KMS-11 (cell line): ENCODE measurements around the gene C1orf56.

Experiments used
- H2AFZ ChIP-seq: fragments of 200-600 bp; sonication (generic); 2 replicates; pipeline ENCODE4 v1.6.1; 2016; ENCODE audit warnings: antibody characterized with exemption, mixed run types, low read depth
- H3K27ac ChIP-seq: fragments of 200-600 bp; sonication (generic); 2 replicates; pipeline ENCODE4 v1.6.1; 2016; ENCODE audit warnings: mild to moderate bottlenecking, mixed run types
- H3K27me3 ChIP-seq: fragments of 200-600 bp; sonication (generic); 2 replicates; pipeline ENCODE4 v1.6.1; 2017; ENCODE audit warnings: mild to moderate bottlenecking, low read depth, mixed run types, moderate library complexity; ENCODE audit not compliant: insufficient read depth
- H3K36me3 ChIP-seq: fragments of 200-600 bp; sonication (generic); 2 replicates; pipeline ENCODE4 v1.6.1; 2017; ENCODE audit warnings: mild to moderate bottlenecking, mixed run types; ENCODE audit not compliant: insufficient read depth
- H3K4me1 ChIP-seq: fragments of 200-600 bp; sonication (generic); 2 replicates; pipeline ENCODE4 v1.6.1; 2016; ENCODE audit warnings: mild to moderate bottlenecking, low read depth, mixed run types; ENCODE audit not compliant: poor library complexity, severe bottlenecking
- H3K4me2 ChIP-seq: fragments of 200-600 bp; sonication (generic); 2 replicates; pipeline ENCODE4 v1.7.0; 2016; ENCODE audit warnings: mild to moderate bottlenecking, mixed run types
- H3K4me3 ChIP-seq: fragments of 200-600 bp; sonication (generic); IDR thresholded peaks from 2 replicates; pipeline ENCODE4 v1.6.1; 2017; ENCODE audit warnings: low read depth, low read length, mixed read lengths; ENCODE audit not compliant: insufficient read depth
- H3K79me2 ChIP-seq: fragments of 200-600 bp; sonication (generic); 2 replicates; pipeline ENCODE4 v1.6.1; 2016; ENCODE audit warnings: low read depth, mixed run types; ENCODE audit not compliant: insufficient read depth
- H3K9ac ChIP-seq: fragments of 200-600 bp; sonication (generic); 2 replicates; pipeline ENCODE4 v1.6.1; 2016; ENCODE audit warnings: mild to moderate bottlenecking, mixed run types
- H4K20me1 ChIP-seq: fragments of 200-600 bp; sonication (generic); 2 replicates; pipeline ENCODE4 v1.6.1; 2016; ENCODE audit warnings: mild to moderate bottlenecking, mixed run types; ENCODE audit not compliant: insufficient read depth
- CTCF ChIP-seq: fragments of 200-600 bp; sonication (generic); conservative IDR thresholded peaks from 2 replicates; pipeline ENCODE4 v1.6.1; 2017; ENCODE audit warnings: low read depth, mild to moderate bottlenecking, antibody characterized with exemption, low read length, moderate library complexity, mixed read lengths

The C1orf56 gene

GRCh38 chr1:151000408-151000807, 47.1 kb upstream of the C1orf56 start:
- Histone ChIP-seq H2AFZ (no peak overlapping the region), H3K4me2 (no peak overlapping the region), H3K36me3 (no peaks in the 10 kb centered on the region), H3K27ac (no peak overlapping the region), H3K4me3 (no peak overlapping the region), H3K9ac (no peak overlapping the region), H3K4me1 (peaks cover 38% of the 10 kb centered on the region), H3K27me3 (no peaks in the 10 kb centered on the region; the same call in 1 of the 2 replicates), H4K20me1 (no peaks in the 10 kb centered on the region), H3K79me2 (no peaks in the 10 kb centered on the region)
- TF ChIP-seq CTCF, result no peak

GRCh38 chr1:151001602-151002001, 45.9 kb upstream of the C1orf56 start:
- Histone ChIP-seq H3K27me3 (no peaks in the 10 kb centered on the region; the same call in 1 of the 2 replicates), H4K20me1 (no peaks in the 10 kb centered on the region), H3K36me3 (no peaks in the 10 kb centered on the region), H2AFZ (no peak overlapping the region), H3K79me2 (no peaks in the 10 kb centered on the region), H3K4me3 (no peak overlapping the region), H3K9ac (no peak overlapping the region), H3K4me1 (peaks cover 37% of the 10 kb centered on the region), H3K27ac (no peak overlapping the region), H3K4me2 (no peak overlapping the region)
- no peak for TF ChIP-seq CTCF

GRCh38 chr1:151002051-151002450, 45.5 kb upstream of the C1orf56 start:
- no peak overlapping the region for H3K9ac ChIP-seq
- peaks cover 40% of the 10 kb centered on the region for H3K4me1 ChIP-seq
- H4K20me1 ChIP-seq, result no peaks in the 10 kb centered on the region
- no peaks in the 10 kb centered on the region for H3K36me3 ChIP-seq
- no peaks in the 10 kb centered on the region; the same call in 1 of the 2 replicates for H3K27me3 ChIP-seq
- H2AFZ ChIP-seq, result no peak overlapping the region
- no peak for TF ChIP-seq CTCF
- H3K4me3 ChIP-seq, result no peak overlapping the region
- no peak overlapping the region for H3K4me2 ChIP-seq
- H3K79me2 ChIP-seq, result no peaks in the 10 kb centered on the region
- no peak overlapping the region for H3K27ac ChIP-seq

GRCh38 chr1:151002611-151003010, 44.9 kb upstream of the C1orf56 start:
- Histone ChIP-seq H3K4me2 (no peak overlapping the region), H3K4me3 (no peak overlapping the region), H3K79me2 (no peaks in the 10 kb centered on the region), H3K4me1 (peaks cover 40% of the 10 kb centered on the region), H3K36me3 (no peaks in the 10 kb centered on the region), H3K9ac (no peak overlapping the region), H3K27ac (no peak overlapping the region), H3K27me3 (no peaks in the 10 kb centered on the region; the same call in 1 of the 2 replicates), H4K20me1 (no peaks in the 10 kb centered on the region), H2AFZ (no peak overlapping the region)
- TF ChIP-seq CTCF, result no peak
